ENCODE measurements around the gene APBB1IP.

The APBB1IP gene

GRCh38 chr10:26436848-26437247, 1.3 kb upstream of the APBB1IP start:
- no peaks in the 10 kb centered on the region for H3K36me3 ChIP-seq (replicated peaks in 1 of 2; ENCODE audit: control insufficient read depth in 2 of 2, insufficient read depth in 2 of 2, low read length in 2 of 2)
- no peak overlapping the region for H4K91ac ChIP-seq (ENCODE audit: low read depth, low read length, poor library complexity)
- H3K4ac ChIP-seq (ENCODE audit: low read length): no peak overlapping the region
- H3K4me3 ChIP-seq (ENCODE audit: low read length in 2 of 2): no peak overlapping the region
- H3K18ac ChIP-seq (ENCODE audit: low read length): no peak overlapping the region
- H2BK12ac ChIP-seq (ENCODE audit: low read length): no peak overlapping the region
- H2AFZ ChIP-seq (ENCODE audit: low read length): no peak overlapping the region
- WGBS, 2 donors (ENCODE audit: extremely low coverage in 2 of 2, insufficient read length in 2 of 2, insufficient replicate concordance in 1 of 2): no CpG with 5 or more reads among the region's 2 CpGs
- peaks cover 5 to 36% (median 22%) of the 10 kb centered on the region in 3 experiments for H3K27me3 ChIP-seq (ENCODE audit: control insufficient read depth in 3 of 3, insufficient read depth in 3 of 3, low read depth in 1 of 3, low read length in 3 of 3)
- no peaks in the 10 kb centered on the region for H3K79me1 ChIP-seq (ENCODE audit: low read depth, low read length)
- H2BK120ac ChIP-seq (ENCODE audit: low read depth, low read length): no peak overlapping the region
- H3K9ac ChIP-seq (ENCODE audit: low read depth, low read length, poor library complexity): no peak overlapping the region
- no peak overlapping the region for H2BK5ac ChIP-seq (ENCODE audit: low read length)
- no peak overlapping the region for H2BK15ac ChIP-seq (ENCODE audit: low read length)
- no peaks in the 10 kb centered on the region for H3K9me3 ChIP-seq (replicated peaks in 1 of 2; ENCODE audit: control insufficient read depth in 2 of 2, insufficient read depth in 1 of 2, low read depth in 1 of 2, low read length in 2 of 2)
- H3K23ac ChIP-seq (ENCODE audit: low read depth, low read length, poor library complexity): no peak overlapping the region
- no peak overlapping the region for H2AK5ac ChIP-seq (ENCODE audit: low read depth, low read length)
- H4K8ac ChIP-seq (ENCODE audit: low read depth, low read length): no peak overlapping the region
- H3K27ac ChIP-seq (replicated peaks; ENCODE audit: low read length): no peak overlapping the region
- H3K4me1 ChIP-seq (ENCODE audit: control insufficient read depth in 2 of 2, insufficient read depth in 1 of 2, low read depth in 1 of 2, low read length in 2 of 2): peaks cover 0 to 2% of the 10 kb centered on the region in 2 donors
- H3K14ac ChIP-seq (ENCODE audit: low read length): no peak overlapping the region
- DNase-seq (ENCODE audit: low spot score): no peak
- H3K4me2 ChIP-seq (ENCODE audit: insufficient read depth, low read length, poor library complexity, severe bottlenecking): no peak overlapping the region

DNA sequence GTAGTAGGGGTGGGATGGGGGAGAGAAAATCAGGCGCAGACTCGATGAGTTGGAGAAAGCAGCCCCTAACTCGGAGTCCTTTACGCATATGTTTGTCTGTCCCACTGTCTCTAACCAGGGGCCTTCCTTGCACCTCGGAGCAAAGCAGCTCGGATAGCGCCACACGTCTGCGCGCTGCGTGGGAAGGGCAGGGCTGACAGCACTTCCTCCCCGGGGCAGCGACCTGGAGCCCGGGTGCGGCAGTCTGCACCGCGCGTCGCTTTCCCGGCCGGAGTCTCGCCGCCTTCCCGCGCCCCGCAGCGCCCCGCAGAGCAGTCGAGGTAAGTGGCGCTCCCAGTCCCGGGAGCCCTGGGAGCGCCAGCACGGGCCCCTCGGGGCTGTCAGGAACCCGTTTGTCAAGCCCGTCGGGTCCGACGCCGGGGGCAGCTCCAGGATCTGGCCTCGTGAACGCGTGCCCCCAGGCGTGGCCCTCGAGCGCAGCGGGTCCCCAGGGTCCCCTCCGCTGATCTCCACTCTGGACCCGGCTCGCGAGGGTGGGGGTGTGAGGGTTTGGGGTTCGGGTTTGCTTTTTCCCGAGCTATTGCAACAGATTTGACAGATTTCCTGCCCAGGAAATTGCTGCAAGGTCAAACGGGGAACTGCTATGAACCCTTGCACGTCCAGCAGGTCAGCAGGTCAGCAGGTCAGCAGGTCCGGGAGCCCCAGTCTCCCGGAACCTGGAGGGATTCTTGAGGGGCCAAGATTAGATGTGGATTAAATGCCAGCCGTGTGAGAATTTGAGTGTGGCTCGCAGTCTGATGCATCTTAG, 597 bp downstream of the APBB1IP start:
- no peak overlapping the region for H2AK5ac ChIP-seq (ENCODE audit: low read depth, low read length)
- no peaks in the 10 kb centered on the region for H3K79me1 ChIP-seq (ENCODE audit: low read depth, low read length)
- H4K91ac ChIP-seq (ENCODE audit: low read depth, low read length, poor library complexity): no peak overlapping the region
- no peak overlapping the region for H2BK5ac ChIP-seq (ENCODE audit: low read length)
- H3K18ac ChIP-seq (ENCODE audit: low read length): peak overlapping the region; percentile 6
- H3K27ac ChIP-seq (replicated peaks; ENCODE audit: low read length): no peak overlapping the region
- no peak overlapping the region for H2BK12ac ChIP-seq (ENCODE audit: low read length)
- no peak overlapping the region for H3K14ac ChIP-seq (ENCODE audit: low read length)
- no peak overlapping the region for H3K4ac ChIP-seq (ENCODE audit: low read length)
- H3K23ac ChIP-seq (ENCODE audit: low read depth, low read length, poor library complexity): peak overlapping the region; percentile 73
- peak overlapping the region in 1 of 2 donors; percentile 31 for H3K4me3 ChIP-seq (ENCODE audit: low read length in 2 of 2)
- no peak overlapping the region for H2BK15ac ChIP-seq (ENCODE audit: low read length)
- DNase-seq (ENCODE audit: low spot score): no peak
- no peaks in the 10 kb centered on the region for H3K36me3 ChIP-seq (replicated peaks in 1 of 2; ENCODE audit: control insufficient read depth in 2 of 2, insufficient read depth in 2 of 2, low read length in 2 of 2)
- no CpG with 5 or more reads among the region's 59 CpGs for WGBS, 2 donors (ENCODE audit: extremely low coverage in 2 of 2, insufficient read length in 2 of 2, insufficient replicate concordance in 1 of 2)
- H3K4me1 ChIP-seq (ENCODE audit: control insufficient read depth in 2 of 2, insufficient read depth in 1 of 2, low read depth in 1 of 2, low read length in 2 of 2): peaks cover 0 to 2% of the 10 kb centered on the region in 2 donors
- H2BK120ac ChIP-seq (ENCODE audit: low read depth, low read length): no peak overlapping the region
- peak overlapping the region; percentile 77 for H3K4me2 ChIP-seq (ENCODE audit: insufficient read depth, low read length, poor library complexity, severe bottlenecking)
- H2AFZ ChIP-seq (ENCODE audit: low read length): peak overlapping the region; percentile 19
- no peak overlapping the region for H4K8ac ChIP-seq (ENCODE audit: low read depth, low read length)
- no peak overlapping the region for H3K9ac ChIP-seq (ENCODE audit: low read depth, low read length, poor library complexity)
- H3K9me3 ChIP-seq (replicated peaks in 1 of 2; ENCODE audit: control insufficient read depth in 2 of 2, insufficient read depth in 1 of 2, low read depth in 1 of 2, low read length in 2 of 2): no peaks in the 10 kb centered on the region
- H3K27me3 ChIP-seq (ENCODE audit: control insufficient read depth in 3 of 3, insufficient read depth in 3 of 3, low read depth in 1 of 3, low read length in 3 of 3): peaks cover 5 to 36% (median 22%) of the 10 kb centered on the region in 3 experiments

- Histone ChIP-seq H3K4me2 (ENCODE audit: insufficient read depth, low read length, poor library complexity, severe bottlenecking) (no peak overlapping the region), H3K4me1 (ENCODE audit: control insufficient read depth in 2 of 2, insufficient read depth in 1 of 2, low read depth in 1 of 2, low read length in 2 of 2) (peaks cover 0 to 2% of the 10 kb centered on the region in 2 donors), H3K27ac (replicated peaks; ENCODE audit: low read length) (no peak overlapping the region), H2BK120ac (ENCODE audit: low read depth, low read length) (no peak overlapping the region), H3K36me3 (replicated peaks in 1 of 2; ENCODE audit: control insufficient read depth in 2 of 2, insufficient read depth in 2 of 2, low read length in 2 of 2) (no peaks in the 10 kb centered on the region), H3K79me1 (ENCODE audit: low read depth, low read length) (no peaks in the 10 kb centered on the region), H3K9ac (ENCODE audit: low read depth, low read length, poor library complexity) (no peak overlapping the region), H3K9me3 (replicated peaks in 1 of 2; ENCODE audit: control insufficient read depth in 2 of 2, insufficient read depth in 1 of 2, low read depth in 1 of 2, low read length in 2 of 2) (no peaks in the 10 kb centered on the region), H3K14ac (ENCODE audit: low read length) (no peak overlapping the region), H2BK5ac (ENCODE audit: low read length) (no peak overlapping the region), H3K18ac (ENCODE audit: low read length) (no peak overlapping the region), H3K27me3 (ENCODE audit: control insufficient read depth in 3 of 3, insufficient read depth in 3 of 3, low read depth in 1 of 3, low read length in 3 of 3) (peaks cover 5 to 36% (median 22%) of the 10 kb centered on the region in 3 experiments), H2BK12ac (ENCODE audit: low read length) (no peak overlapping the region), H3K4me3 (ENCODE audit: low read length in 2 of 2) (no peak overlapping the region), H2AK5ac (ENCODE audit: low read depth, low read length) (no peak overlapping the region), H3K4ac (ENCODE audit: low read length) (no peak overlapping the region), H2BK15ac (ENCODE audit: low read length) (no peak overlapping the region), H4K8ac (ENCODE audit: low read depth, low read length) (no peak overlapping the region), H2AFZ (ENCODE audit: low read length) (no peak overlapping the region), H4K91ac (ENCODE audit: low read depth, low read length, poor library complexity) (no peak overlapping the region), H3K23ac (ENCODE audit: low read depth, low read length, poor library complexity) (no peak overlapping the region)
- no peak for DNase-seq (ENCODE audit: low spot score)
- WGBS, 2 donors (ENCODE audit: extremely low coverage in 2 of 2, insufficient read length in 2 of 2, insufficient replicate concordance in 1 of 2): 100% methylated on average over 1 of the region's 14 CpGs
These were observed 1.4 kb downstream of the APBB1IP start for GRCh38 chr10:26439406-26440087.

- Histone ChIP-seq H3K9ac (ENCODE audit: low read depth, low read length, poor library complexity) (no peak overlapping the region), H2AFZ (ENCODE audit: low read length) (no peak overlapping the region), H2BK12ac (ENCODE audit: low read length) (no peak overlapping the region), H2BK120ac (ENCODE audit: low read depth, low read length) (no peak overlapping the region), H2BK15ac (ENCODE audit: low read length) (no peak overlapping the region), H4K8ac (ENCODE audit: low read depth, low read length) (no peak overlapping the region), H3K79me1 (ENCODE audit: low read depth, low read length) (no peaks in the 10 kb centered on the region), H3K4me2 (ENCODE audit: insufficient read depth, low read length, poor library complexity, severe bottlenecking) (no peak overlapping the region), H3K27me3 (ENCODE audit: control insufficient read depth in 3 of 3, insufficient read depth in 3 of 3, low read depth in 1 of 3, low read length in 3 of 3) (peaks cover 5 to 36% (median 22%) of the 10 kb centered on the region in 3 experiments), H3K23ac (ENCODE audit: low read depth, low read length, poor library complexity) (no peak overlapping the region), H4K91ac (ENCODE audit: low read depth, low read length, poor library complexity) (no peak overlapping the region), H3K4me1 (ENCODE audit: control insufficient read depth in 2 of 2, insufficient read depth in 1 of 2, low read depth in 1 of 2, low read length in 2 of 2) (peaks cover 0 to 2% of the 10 kb centered on the region in 2 donors), H3K14ac (ENCODE audit: low read length) (no peak overlapping the region), H3K4me3 (ENCODE audit: low read length in 2 of 2) (no peak overlapping the region), H2AK5ac (ENCODE audit: low read depth, low read length) (no peak overlapping the region), H2BK5ac (ENCODE audit: low read length) (no peak overlapping the region), H3K9me3 (replicated peaks in 1 of 2; ENCODE audit: control insufficient read depth in 2 of 2, insufficient read depth in 1 of 2, low read depth in 1 of 2, low read length in 2 of 2) (no peaks in the 10 kb centered on the region), H3K27ac (replicated peaks; ENCODE audit: low read length) (no peak overlapping the region), H3K36me3 (replicated peaks in 1 of 2; ENCODE audit: control insufficient read depth in 2 of 2, insufficient read depth in 2 of 2, low read length in 2 of 2) (no peaks in the 10 kb centered on the region), H3K4ac (ENCODE audit: low read length) (no peak overlapping the region), H3K18ac (ENCODE audit: low read length) (no peak overlapping the region)
- DNase-seq (ENCODE audit: low spot score): no peak
- no CpG with 5 or more reads among the region's 1 CpG for WGBS, 2 donors (ENCODE audit: extremely low coverage in 2 of 2, insufficient read length in 2 of 2, insufficient replicate concordance in 1 of 2)
These were observed 1.9 kb downstream of the APBB1IP start for GRCh38 chr10:26440088-26440470.
